ENCODE data around the gene ANLN. TPM values are rescaled to one million over a fixed set of nuclear protein-coding genes. Genes with fewer than 3 reads are reported as not detected.

The ANLN gene
- total RNA-seq, 1 experiment from 2014 or later = 238 TPM

DNA sequence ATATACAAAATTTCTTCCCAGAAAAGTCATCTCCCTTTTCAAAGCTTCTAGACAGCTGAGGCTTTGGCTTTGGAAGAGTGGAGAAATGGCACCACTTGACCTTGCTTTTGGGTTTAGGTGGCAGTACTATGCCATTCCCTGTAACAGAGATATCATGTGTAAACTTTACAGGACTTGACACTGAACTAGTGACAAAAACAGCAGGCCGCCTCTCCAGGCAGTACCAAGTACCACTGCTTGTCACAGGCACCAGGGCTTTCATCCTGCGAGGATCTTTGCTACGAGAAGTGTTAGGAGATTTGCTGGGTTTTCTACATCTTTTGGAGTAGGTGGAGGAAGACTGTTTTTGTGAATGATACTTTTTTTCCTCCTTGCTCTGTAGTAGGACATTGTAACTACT, 32.6 kb upstream of the ANLN start:
- intact Hi-C loops (cut with micrococcal nuclease; ENCODE audit: unreplicated experiment) = no loop called here
- TF ChIP-seq REST (IDR thresholded peaks at IDR 0.05; ENCODE audit: insufficient read depth in 1 of 2, low read depth in 2 of 2, low read length in 1 of 2) (no peak), TCF7L2 (IDR thresholded peaks at IDR 0.05; ENCODE audit: low read depth, low read length) (no peak), SIN3A (IDR thresholded peaks at IDR 0.05; ENCODE audit: borderline replicate concordance, insufficient read depth, low read depth, low read length) (no peak), POLR2AphosphoS5 (IDR thresholded peaks at IDR 0.05; ENCODE audit: low read depth, low read length) (no peak)
- TF ChIP-seq, protein P1, sequence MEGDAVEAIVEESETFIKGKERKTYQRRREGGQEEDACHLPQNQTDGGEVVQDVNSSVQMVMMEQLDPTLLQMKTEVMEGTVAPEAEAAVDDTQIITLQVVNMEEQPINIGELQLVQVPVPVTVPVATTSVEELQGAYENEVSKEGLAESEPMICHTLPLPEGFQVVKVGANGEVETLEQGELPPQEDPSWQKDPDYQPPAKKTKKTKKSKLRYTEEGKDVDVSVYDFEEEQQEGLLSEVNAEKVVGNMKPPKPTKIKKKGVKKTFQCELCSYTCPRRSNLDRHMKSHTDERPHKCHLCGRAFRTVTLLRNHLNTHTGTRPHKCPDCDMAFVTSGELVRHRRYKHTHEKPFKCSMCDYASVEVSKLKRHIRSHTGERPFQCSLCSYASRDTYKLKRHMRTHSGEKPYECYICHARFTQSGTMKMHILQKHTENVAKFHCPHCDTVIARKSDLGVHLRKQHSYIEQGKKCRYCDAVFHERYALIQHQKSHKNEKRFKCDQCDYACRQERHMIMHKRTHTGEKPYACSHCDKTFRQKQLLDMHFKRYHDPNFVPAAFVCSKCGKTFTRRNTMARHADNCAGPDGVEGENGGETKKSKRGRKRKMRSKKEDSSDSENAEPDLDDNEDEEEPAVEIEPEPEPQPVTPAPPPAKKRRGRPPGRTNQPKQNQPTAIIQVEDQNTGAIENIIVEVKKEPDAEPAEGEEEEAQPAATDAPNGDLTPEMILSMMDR (IDR thresholded peaks at IDR 0.05) = no peak
- Histone ChIP-seq H3K9me3 (ENCODE audit: control insufficient read depth, insufficient read depth, low read depth, low read length) (no peaks in the 10 kb centered on the region), H3K36me3 (ENCODE audit: control insufficient read depth, insufficient read depth, low read length) (peaks cover 4% of the 10 kb centered on the region; the same call in 1 of the 2 replicates), H3K4me1 (ENCODE audit: control insufficient read depth, insufficient read depth, low read length) (peaks cover 14% of the 10 kb centered on the region; the same call in 1 of the 2 replicates), H3K27me3 (ENCODE audit: control insufficient read depth, insufficient read depth, low read length) (no peaks in the 10 kb centered on the region), H3K27ac (ENCODE audit: low read length) (no peak overlapping the region), H3K4me3 (ENCODE audit: low read depth in 2 of 2, low read length in 2 of 2) (no peak overlapping the region)
- CTCF ChIA-PET = no interaction called here
- ATAC-seq (no peak), DNase-seq (ENCODE audit: low read depth, low spot score) (no peak)
- BruUV-seq (replicated peaks) = no TSS peak
- POLR2A ChIA-PET = interaction anchor here (0.5 kb wide), 1 partner anchor 99 kb away, joined by 4 read pairs; no protein-coding TSS in a partner anchor
- in situ Hi-C loops (cut with HindIII; ENCODE audit: low pct_unique_long_range_greater_than_20kb, low sequenced_read_pairs) = no loop called here

DNA sequence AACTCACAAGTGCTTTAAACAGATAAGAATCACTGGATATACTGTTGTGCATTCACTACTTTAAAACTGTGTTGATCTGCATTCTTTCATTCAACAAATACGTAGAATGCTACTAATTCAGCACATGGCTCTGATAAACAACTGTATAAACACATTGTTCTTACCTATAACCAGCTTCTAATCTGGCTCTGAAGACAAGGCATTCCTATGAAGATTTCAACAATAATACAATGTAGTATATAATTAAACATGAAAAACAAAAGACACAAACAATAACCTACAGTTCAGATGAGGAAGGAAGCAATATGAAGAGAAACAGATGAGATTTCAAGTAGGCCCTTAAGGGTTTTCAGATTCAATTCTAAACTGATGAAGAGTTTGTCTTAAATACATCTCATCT, 31.1 kb upstream of the ANLN start:
- H3K4me3 ChIP-seq (ENCODE audit: low read depth in 2 of 2, low read length in 2 of 2) = no peak overlapping the region
- ChIA-PET CTCF (no interaction called here), POLR2A (no interaction called here)
- no peak overlapping the region for H3K27ac ChIP-seq (ENCODE audit: low read length)
- H3K36me3 ChIP-seq (ENCODE audit: control insufficient read depth, insufficient read depth, low read length) = peaks cover 4% of the 10 kb centered on the region; the same call in 1 of the 2 replicates
- intact Hi-C loops (cut with micrococcal nuclease; ENCODE audit: unreplicated experiment) (no loop called here), in situ Hi-C loops (cut with HindIII; ENCODE audit: low pct_unique_long_range_greater_than_20kb, low sequenced_read_pairs) (no loop called here)
- no peaks in the 10 kb centered on the region for H3K27me3 ChIP-seq (ENCODE audit: control insufficient read depth, insufficient read depth, low read length)
- ATAC-seq (no peak), DNase-seq (ENCODE audit: low read depth, low spot score) (no peak)
- BruUV-seq (replicated peaks) = no TSS peak
- no peaks in the 10 kb centered on the region for H3K9me3 ChIP-seq (ENCODE audit: control insufficient read depth, insufficient read depth, low read depth, low read length)
- TF ChIP-seq REST (IDR thresholded peaks at IDR 0.05; ENCODE audit: insufficient read depth in 1 of 2, low read depth in 2 of 2, low read length in 1 of 2) (no peak), TCF7L2 (IDR thresholded peaks at IDR 0.05; ENCODE audit: low read depth, low read length) (no peak), POLR2AphosphoS5 (IDR thresholded peaks at IDR 0.05; ENCODE audit: low read depth, low read length) (no peak), SIN3A (IDR thresholded peaks at IDR 0.05; ENCODE audit: borderline replicate concordance, insufficient read depth, low read depth, low read length) (no peak)
- TF ChIP-seq, protein P1 (IDR thresholded peaks at IDR 0.05) = no peak
- H3K4me1 ChIP-seq (ENCODE audit: control insufficient read depth, insufficient read depth, low read length) = peaks cover 14% of the 10 kb centered on the region; the same call in 1 of the 2 replicates

All from Panc1 (cell line).